GM12873 (cell line): ENCODE data around the gene COX17.

Source experiments
- CTCF ChIP-seq: IDR thresholded peaks from 2 replicates; pipeline ENCODE4 v1.5.1; 2012; ENCODE audit warnings: low read depth, mild to moderate bottlenecking, moderate library complexity, low read length, control low read depth; ENCODE audit not compliant: insufficient read depth; ENCODE audit errors: missing control alignments

Gene COX17

GRCh38 chr3:119641416-119641815, 35.8 kb downstream of the COX17 start:
- TF ChIP-seq CTCF: no peak

- no peak for TF ChIP-seq CTCF
These were observed 37.5 kb downstream of the COX17 start for GRCh38 chr3:119639494-119640350.

- no peak for TF ChIP-seq CTCF
These were observed 39.3 kb downstream of the COX17 start for GRCh38 chr3:119637679-119638477.

- TF ChIP-seq CTCF: no peak
These were observed 40.2 kb downstream of the COX17 start for GRCh38 chr3:119636891-119637611.

GRCh38 chr3:119636249-119636648, 41.0 kb downstream of the COX17 start:
- TF ChIP-seq CTCF: no peak

- peak; percentile 6 for TF ChIP-seq CTCF
These were observed 41.5 kb downstream of the COX17 start for GRCh38 chr3:119635719-119636118.

- no peak for TF ChIP-seq CTCF
These were observed 44.4 kb downstream of the COX17 start for GRCh38 chr3:119632829-119633228.
